DND-41 (cell line): Measurements from ENCODE around the gene KIFAP3.
"Not testable (repeated sequence)": the region's sequence is repeated elsewhere in the genome, so short reads cannot be mapped to it uniquely, and the experiment has no call there.

Experiments used
- ATAC-seq: fragments of 200-7000 bp; cut with Tn5 transposase; 3 replicates; pipeline ENCODE4 v1.9.1; 2021; ENCODE audit warnings: low read depth; ENCODE audit not compliant: insufficient read depth
- DNase-seq: peaks from one replicate; pipeline ENCODE4 v3.0.0-alpha.2; 2020
- H2AFZ ChIP-seq: 2 replicates; pipeline ENCODE4 v1.6.0; 2012; ENCODE audit warnings: low read depth, low read length
- H3K27ac ChIP-seq: 2 replicates; pipeline ENCODE4 v1.5.1; 2012; ENCODE audit warnings: low read length, inconsistent platforms
- H3K27me3 ChIP-seq: fragments of 200-600 bp; sonication (generic); 2 replicates; pipeline ENCODE4 v1.6.0; 2012; ENCODE audit warnings: low read length, mild to moderate bottlenecking, inconsistent platforms; ENCODE audit not compliant: insufficient read depth, poor library complexity
- H3K36me3 ChIP-seq: 2 replicates; pipeline ENCODE4 v1.5.1; 2012; ENCODE audit warnings: low read length, inconsistent platforms; ENCODE audit not compliant: insufficient read depth
- H3K4me1 ChIP-seq: 2 replicates; pipeline ENCODE4 v1.5.1; 2012; ENCODE audit warnings: mild to moderate bottlenecking, low read length; ENCODE audit not compliant: insufficient read depth
- H3K4me2 ChIP-seq: 2 replicates; pipeline ENCODE4 v1.6.0; 2012; ENCODE audit warnings: mild to moderate bottlenecking, moderate library complexity, low read length, inconsistent platforms; ENCODE audit not compliant: insufficient read depth
- H3K4me3 ChIP-seq, 2 experiments: fragments of 200-600 bp in 1 of 2; shearing (Covaris generic) in 1 of 2; 2 replicates each; pipeline ENCODE4 v1.5.1; 2012 to 2016; ENCODE audit warnings: inconsistent platforms in 2 of 2, low read length in 2 of 2, mild to moderate bottlenecking in 2 of 2, low read depth in 1 of 2, moderate library complexity in 1 of 2
- H3K79me2 ChIP-seq: 2 replicates; pipeline ENCODE4 v1.6.0; 2012; ENCODE audit warnings: low read length, inconsistent platforms; ENCODE audit not compliant: insufficient read depth
- H3K9ac ChIP-seq: 2 replicates; pipeline ENCODE4 v1.6.0; 2012; ENCODE audit warnings: low read depth, mild to moderate bottlenecking, inconsistent platforms, low read length, moderate library complexity
- H3K9me3 ChIP-seq: 2 replicates; pipeline ENCODE4 v1.5.1; 2012; ENCODE audit warnings: low read length, moderate library complexity, mild to moderate bottlenecking, inconsistent platforms; ENCODE audit not compliant: insufficient read depth, severe bottlenecking
- H4K20me1 ChIP-seq: 2 replicates; pipeline ENCODE4 v1.6.0; 2012; ENCODE audit warnings: low read length; ENCODE audit not compliant: insufficient read depth
- EZH2 ChIP-seq: IDR thresholded peaks from 3 replicates; pipeline ENCODE4 v1.6.1; 2012; ENCODE audit warnings: borderline replicate concordance, low read depth, mild to moderate bottlenecking, moderate library complexity, low read length, inconsistent platforms; ENCODE audit not compliant: severe bottlenecking
- TF ChIP-seq, protein P1 (sequence below): IDR thresholded peaks from 2 replicates; pipeline ENCODE4 v1.5.1; 2012; ENCODE audit warnings: borderline replicate concordance, low read length, moderate library complexity, mild to moderate bottlenecking; ENCODE audit not compliant: poor library complexity, severe bottlenecking; ENCODE audit errors: extremely low read depth

KIFAP3 gene

DNA sequence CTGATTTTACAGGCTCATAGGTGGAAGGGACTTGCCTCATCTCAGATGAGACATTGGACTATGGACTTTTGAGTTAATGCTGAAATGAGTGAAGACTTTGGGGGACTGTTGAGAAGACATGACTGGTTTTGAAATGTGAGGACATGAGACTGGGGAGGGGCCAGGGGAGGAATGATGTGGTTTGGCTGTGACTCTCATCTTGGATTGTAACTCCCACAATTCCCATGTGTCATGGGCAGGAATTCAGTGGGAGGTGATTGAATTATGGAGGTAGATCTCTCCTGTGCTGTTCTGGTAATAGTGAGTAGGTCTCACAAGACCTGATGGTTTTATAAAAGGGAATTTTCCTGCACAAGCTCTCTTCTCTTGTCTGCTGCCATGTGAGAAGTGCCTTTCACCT is 201.6 kb downstream of the KIFAP3 start:
- Histone ChIP-seq H3K79me2 (no peaks in the 10 kb centered on the region), H3K9ac (no peak overlapping the region), H3K27me3 (no peaks in the 10 kb centered on the region), H3K4me2 (no peak overlapping the region), H3K9me3 (peaks cover 5% of the 10 kb centered on the region), H3K27ac (no peak overlapping the region), H3K4me3 (no peak overlapping the region), H3K36me3 (peaks cover 96% of the 10 kb centered on the region), H3K4me1 (no peaks in the 10 kb centered on the region), H4K20me1 (no peaks in the 10 kb centered on the region), H2AFZ (no peak overlapping the region)
- ATAC-seq (no peak), DNase-seq (no peak)
- TF ChIP-seq, protein P1, sequence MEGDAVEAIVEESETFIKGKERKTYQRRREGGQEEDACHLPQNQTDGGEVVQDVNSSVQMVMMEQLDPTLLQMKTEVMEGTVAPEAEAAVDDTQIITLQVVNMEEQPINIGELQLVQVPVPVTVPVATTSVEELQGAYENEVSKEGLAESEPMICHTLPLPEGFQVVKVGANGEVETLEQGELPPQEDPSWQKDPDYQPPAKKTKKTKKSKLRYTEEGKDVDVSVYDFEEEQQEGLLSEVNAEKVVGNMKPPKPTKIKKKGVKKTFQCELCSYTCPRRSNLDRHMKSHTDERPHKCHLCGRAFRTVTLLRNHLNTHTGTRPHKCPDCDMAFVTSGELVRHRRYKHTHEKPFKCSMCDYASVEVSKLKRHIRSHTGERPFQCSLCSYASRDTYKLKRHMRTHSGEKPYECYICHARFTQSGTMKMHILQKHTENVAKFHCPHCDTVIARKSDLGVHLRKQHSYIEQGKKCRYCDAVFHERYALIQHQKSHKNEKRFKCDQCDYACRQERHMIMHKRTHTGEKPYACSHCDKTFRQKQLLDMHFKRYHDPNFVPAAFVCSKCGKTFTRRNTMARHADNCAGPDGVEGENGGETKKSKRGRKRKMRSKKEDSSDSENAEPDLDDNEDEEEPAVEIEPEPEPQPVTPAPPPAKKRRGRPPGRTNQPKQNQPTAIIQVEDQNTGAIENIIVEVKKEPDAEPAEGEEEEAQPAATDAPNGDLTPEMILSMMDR = no peak
- no peak for TF ChIP-seq EZH2

DNA sequence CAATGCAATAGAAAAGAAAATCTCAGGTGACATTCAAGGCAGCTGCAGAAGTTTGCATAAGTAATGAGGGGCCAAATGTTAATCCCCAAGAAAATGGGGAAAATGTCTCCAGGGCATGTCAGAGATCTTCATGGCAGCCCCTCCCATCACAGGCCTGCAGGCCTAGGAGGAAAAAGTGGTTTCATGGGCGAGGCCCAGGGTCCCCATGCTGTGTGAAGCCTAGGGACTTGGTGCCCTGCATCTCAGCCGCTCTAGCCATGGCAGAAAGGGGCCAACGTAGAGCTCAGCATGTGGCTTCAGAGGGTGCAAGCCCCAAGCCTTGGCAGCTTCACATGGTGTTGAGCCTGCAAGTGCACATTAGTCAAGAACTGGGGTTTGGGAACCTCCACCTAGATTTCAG is 202.5 kb downstream of the KIFAP3 start:
- H3K9me3 ChIP-seq, H3K4me2 ChIP-seq, DNase-seq, H3K4me3 ChIP-seq, ATAC-seq, H2AFZ ChIP-seq, H3K4me1 ChIP-seq, H3K9ac ChIP-seq, H3K79me2 ChIP-seq, H3K27me3 ChIP-seq, H3K27ac ChIP-seq, H4K20me1 ChIP-seq: not testable (repeated sequence)
- H3K36me3 ChIP-seq = peaks cover 96% of the 10 kb centered on the region
